ENCODE data around the gene SMYD4.
"Not testable (repeated sequence)": the region's sequence is repeated elsewhere in the genome, so short reads cannot be mapped to it uniquely, and the experiment has no call there.

The SMYD4 gene

GRCh38 chr17:1829592-1830257 lies at the start of gene SMYD4, which contains the start of gene RPA1:
Gene SMYD4 (minus strand): TSS chr17:1829902. CDS start chr17:1827994, 1,908 bp downstream.
Gene RPA1 (plus strand): TSS chr17:1830005. CDS start chr17:1830094, 89 bp downstream.
- in situ Hi-C loops (cut with MboI; ENCODE audit: low sequenced_read_pairs): no loop called here

GRCh38 chr17:1878419-1879121 lies 48.9 kb upstream of the SMYD4 start:
- in situ Hi-C loops (cut with MboI; ENCODE audit: low sequenced_read_pairs): loop anchor here (25.0 kb wide), 1 partner anchor 409 kb away; no protein-coding TSS in a partner anchor

GRCh38 chr17:1875597-1875996 lies 45.9 kb upstream of the SMYD4 start:
- in situ Hi-C loops (cut with MboI; ENCODE audit: low sequenced_read_pairs): loop anchor here (25.0 kb wide), 1 partner anchor 412 kb away; no protein-coding TSS in a partner anchor

DNA sequence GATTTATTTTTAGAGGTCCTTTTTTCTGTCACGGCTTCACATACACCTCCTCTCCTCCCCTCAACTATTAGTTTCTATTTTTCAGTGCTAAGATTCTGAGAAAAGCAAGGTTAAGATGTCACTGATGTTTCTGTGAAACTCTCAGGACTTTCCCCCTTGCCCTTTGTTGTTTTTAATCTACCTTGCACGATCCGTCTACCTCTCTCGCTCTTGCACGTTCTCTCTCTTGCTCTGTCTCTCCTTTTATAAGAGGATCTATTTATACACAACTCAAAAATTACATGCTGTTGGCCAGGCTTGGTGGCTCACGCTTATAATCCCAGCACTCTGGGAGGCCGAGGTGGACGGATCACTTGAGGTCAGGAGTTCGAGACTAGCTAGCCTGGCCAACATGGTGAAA lies 43.7 kb upstream of the SMYD4 start:
- in situ Hi-C loops (cut with MboI; ENCODE audit: low sequenced_read_pairs): no loop called here

DNA sequence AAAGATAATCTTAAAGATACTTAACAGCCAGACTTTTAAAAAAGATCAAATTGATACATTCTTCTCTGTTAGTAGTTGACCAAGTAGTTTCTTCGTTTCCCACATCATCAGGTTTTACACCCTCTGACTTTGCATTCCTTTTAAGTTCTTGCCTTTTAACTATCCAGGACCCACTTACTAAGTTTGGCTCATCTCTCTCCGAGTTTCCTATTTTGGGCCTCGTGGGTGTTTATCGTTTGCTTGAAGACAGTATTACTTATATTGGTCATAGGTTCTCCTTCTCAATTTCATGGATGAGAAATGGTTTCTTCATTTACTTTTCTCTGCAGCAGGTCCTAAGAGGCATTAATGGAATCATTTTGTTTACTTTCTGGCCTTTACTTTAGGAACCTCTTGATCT lies 43.3 kb upstream of the SMYD4 start:
- in situ Hi-C loops (cut with MboI; ENCODE audit: low sequenced_read_pairs): no loop called here

DNA sequence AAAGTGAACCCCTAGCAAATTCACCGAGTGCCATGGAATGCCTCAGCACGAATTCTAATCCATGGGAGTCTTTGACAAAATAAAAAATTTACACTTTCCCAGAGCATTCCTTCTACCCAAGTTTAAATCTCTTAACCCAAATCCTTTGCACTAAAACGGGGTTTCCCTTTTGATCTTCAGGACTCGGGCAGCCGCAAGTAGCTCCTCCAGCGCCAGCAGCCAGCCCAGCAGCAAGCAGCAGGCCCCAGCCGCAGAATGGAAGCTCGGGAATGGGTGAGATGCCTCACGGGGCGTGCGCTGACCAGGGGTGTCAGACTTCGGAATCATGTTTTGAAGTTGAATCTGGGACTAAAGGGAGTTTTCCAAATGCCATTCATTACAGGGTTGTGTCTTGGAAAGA lies 42.6 kb upstream of the SMYD4 start:
- in situ Hi-C loops (cut with MboI; ENCODE audit: low sequenced_read_pairs): no loop called here

GRCh38 chr17:1871756-1872155 lies 42.1 kb upstream of the SMYD4 start:
- in situ Hi-C loops (cut with MboI; ENCODE audit: low sequenced_read_pairs): no loop called here

DNA sequence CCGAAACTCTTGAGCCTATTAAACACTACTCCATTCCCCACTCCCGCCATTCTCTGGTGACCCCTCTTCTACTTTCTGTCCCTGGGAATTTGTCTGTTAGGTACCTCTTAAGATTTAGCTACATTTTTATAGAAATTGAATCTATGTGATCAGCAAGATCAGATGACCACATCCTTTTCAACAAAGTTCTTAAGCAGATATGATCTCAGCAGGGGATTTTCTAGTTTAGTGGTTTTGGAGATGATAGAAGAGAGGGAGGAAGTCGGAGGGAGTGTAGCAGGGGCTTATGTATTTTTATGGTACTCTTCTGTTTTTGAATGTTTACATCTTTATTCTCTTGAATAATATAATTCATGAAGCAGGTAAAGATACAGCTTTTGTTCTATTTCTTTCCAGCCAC lies 40.9 kb upstream of the SMYD4 start:
- in situ Hi-C loops (cut with MboI; ENCODE audit: low sequenced_read_pairs): no loop called here

- in situ Hi-C loops (cut with MboI; ENCODE audit: low sequenced_read_pairs): no loop called here
Measured at GRCh38 chr17:1868090-1868489, 38.4 kb upstream of the SMYD4 start.

DNA sequence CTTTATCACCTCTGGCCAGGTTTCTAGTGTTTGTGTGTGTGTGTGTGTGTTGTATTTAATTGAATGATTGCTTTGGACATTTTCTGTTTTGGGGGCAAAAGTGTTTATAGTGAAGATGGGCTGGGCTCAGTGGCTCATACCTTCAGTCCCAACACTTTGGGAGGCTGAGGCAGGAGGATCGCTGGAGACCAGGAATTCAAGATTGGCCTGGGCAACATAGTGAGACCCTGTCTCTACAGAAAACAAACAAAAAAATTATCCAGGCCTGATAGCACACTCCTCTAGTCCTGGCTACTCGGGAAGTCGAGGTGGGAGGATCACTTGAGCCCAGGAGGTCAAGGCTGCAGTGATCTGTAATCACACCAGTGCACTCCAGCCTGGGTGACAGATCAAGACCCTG lies 37.6 kb upstream of the SMYD4 start:
- in situ Hi-C loops (cut with MboI; ENCODE audit: low sequenced_read_pairs): no loop called here

GRCh38 chr17:1865252-1866037 lies 35.7 kb upstream of the SMYD4 start:
- in situ Hi-C loops (cut with MboI; ENCODE audit: low sequenced_read_pairs): no loop called here

- in situ Hi-C loops (cut with MboI; ENCODE audit: low sequenced_read_pairs): no loop called here
Measured at GRCh38 chr17:1861391-1862010, 31.8 kb upstream of the SMYD4 start.

DNA sequence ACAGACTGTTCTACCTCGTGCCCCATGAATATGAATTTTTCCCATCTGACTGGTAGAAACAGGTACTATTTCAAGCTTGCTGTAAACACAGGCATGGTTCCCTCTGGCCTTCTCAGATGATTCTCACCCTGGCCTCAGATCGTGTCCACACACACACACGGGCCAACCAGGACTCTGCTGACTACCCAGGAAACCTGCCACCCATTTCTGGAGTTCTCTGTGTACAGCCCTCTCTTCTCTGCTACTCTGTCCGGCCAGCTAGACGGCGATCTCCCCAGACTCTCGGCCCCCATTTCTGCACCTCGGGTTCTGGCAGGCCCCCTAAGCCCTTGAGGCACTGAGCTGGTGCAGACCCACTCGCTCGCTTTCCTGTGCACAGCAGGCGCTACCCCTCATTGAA lies 31.3 kb upstream of the SMYD4 start:
- in situ Hi-C loops (cut with MboI; ENCODE audit: low sequenced_read_pairs): no loop called here

- in situ Hi-C loops (cut with MboI; ENCODE audit: low sequenced_read_pairs): not testable (repeated sequence)
Measured at GRCh38 chr17:1856462-1856861, 26.8 kb upstream of the SMYD4 start.

DNA sequence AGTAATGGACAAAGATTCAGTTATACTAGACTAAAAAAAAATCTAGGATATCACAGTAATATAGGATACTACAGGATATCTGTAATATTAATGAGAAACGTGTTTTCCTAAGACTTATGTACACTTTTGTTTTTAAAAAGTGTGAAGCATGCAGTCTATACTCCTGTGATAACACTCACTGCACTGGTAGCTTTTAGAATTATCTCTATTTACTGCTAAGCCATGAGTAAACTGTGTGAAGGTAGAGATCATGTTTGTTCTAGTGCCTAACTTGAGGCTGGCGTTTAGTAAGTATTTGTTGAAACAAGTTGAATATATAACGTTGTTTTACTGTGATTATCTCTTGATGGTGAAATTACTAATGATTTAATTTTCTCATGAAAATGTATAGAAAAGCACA lies 24.0 kb upstream of the SMYD4 start:
- in situ Hi-C loops (cut with MboI; ENCODE audit: low sequenced_read_pairs): no loop called here

- in situ Hi-C loops (cut with MboI; ENCODE audit: low sequenced_read_pairs): no loop called here
Measured at GRCh38 chr17:1852327-1852726, 22.6 kb upstream of the SMYD4 start.

- in situ Hi-C loops (cut with MboI; ENCODE audit: low sequenced_read_pairs): no loop called here
Measured at GRCh38 chr17:1847191-1847590, 17.5 kb upstream of the SMYD4 start.

GRCh38 chr17:1843947-1844346 lies 14.2 kb upstream of the SMYD4 start:
- in situ Hi-C loops (cut with MboI; ENCODE audit: low sequenced_read_pairs): no loop called here

DNA sequence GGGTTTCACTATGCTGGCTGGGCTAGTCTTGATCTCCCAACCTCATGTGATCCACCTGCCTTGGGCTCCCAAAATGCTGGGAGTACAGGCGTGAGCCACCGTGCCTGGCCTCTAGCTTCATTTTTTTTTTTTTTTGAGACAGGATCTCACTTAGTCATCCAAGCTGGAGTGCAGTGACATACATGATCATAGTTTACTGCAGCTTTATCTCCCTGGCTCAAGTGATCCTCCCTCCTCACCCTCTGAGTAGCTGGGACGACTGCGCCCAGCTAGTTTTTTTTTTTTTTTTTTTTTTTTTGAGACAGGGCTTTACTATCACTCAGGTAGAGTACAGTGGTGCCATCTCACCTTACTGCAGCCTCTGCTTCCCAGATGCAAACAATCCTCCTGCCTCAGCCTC lies 9.8 kb upstream of the SMYD4 start:
- in situ Hi-C loops (cut with MboI; ENCODE audit: low sequenced_read_pairs): no loop called here

DNA sequence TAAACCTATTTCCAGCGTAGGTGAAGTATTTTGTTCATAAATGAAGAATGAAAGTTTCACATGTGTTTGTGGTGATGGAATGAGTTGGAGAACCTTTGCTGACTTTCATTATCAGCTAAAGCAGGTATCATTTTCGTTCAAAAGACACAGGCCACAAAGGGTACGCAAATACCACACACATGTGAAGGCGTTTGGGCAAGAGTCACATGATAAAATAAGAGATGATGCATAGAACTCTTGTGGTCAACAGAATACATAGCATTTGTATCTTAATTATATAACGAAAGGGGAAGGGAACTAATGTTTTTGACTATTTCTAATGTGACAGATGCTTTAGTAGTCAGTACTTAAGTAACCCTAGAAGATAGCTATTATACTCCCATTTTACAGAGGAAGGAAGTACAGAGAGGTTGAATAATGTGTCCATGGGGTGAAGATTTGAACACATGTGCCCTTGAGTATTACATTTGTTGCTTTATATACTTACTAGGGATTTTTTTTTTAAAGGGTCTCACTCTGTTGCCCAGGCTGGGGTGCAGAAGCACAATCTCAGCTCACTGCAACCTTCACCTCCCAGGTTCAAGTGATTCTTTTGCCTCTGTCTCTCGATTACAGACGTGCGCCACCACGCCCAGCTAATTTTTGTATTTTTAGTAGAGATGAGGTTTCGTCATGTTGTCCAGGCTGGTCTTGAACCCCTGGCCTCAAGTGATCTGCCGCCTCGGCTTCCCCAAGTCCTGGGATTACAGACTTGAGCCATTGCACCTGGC lies 4.9 kb upstream of the SMYD4 start:
- in situ Hi-C loops (cut with MboI; ENCODE audit: low sequenced_read_pairs): no loop called here
